Measurements from ENCODE around the gene KIF17. TPM values are rescaled to one million over a fixed set of nuclear protein-coding genes. Genes with fewer than 3 reads are reported as not detected.

The KIF17 gene
- total RNA-seq, 2 experiments from 2014 or later, result 0.25 TPM; not detected in 1

- Mint-ChIP-seq H3K27me3 (no peaks in the 10 kb centered on the region), H3K27ac (peak overlapping the region; percentile 65), H3K4me1 (peaks cover 2% of the 10 kb centered on the region), H3K9me3 (ENCODE audit: low read depth) (no peaks in the 10 kb centered on the region), H3K4me3 (peak overlapping the region; percentile 78), H3K36me3 (ENCODE audit: low read depth) (no peaks in the 10 kb centered on the region)
- ChIA-PET CTCF (interaction anchor here (0.6 to 3.8 kb wide), 30 partner anchors 10 to 756 kb away, joined by 3 to 31 read pairs (median 4); partner anchors contain the start of genes DDOST and HP1BP3), POLR2A (interaction anchor here (0.6 kb wide), 1 partner anchor 186 kb away, joined by 4 read pairs; no protein-coding TSS in a partner anchor)
- ATAC-seq (peak; percentile 98), DNase-seq (peak; percentile 89)
- intact Hi-C loops (cut with DNase I, micrococcal nuclease), result loop anchor here (1.0 to 5.0 kb wide), 6 partner anchors 36 to 499 kb away; partner anchors contain the start of genes DDOST (in 1 of the 2) and EIF4G3 (in 1 of the 2)
Observed at GRCh38 chr1:20696397-20697333, 21.1 kb downstream of the KIF17 start.

- POLR2A ChIA-PET, result no interaction called here
- CTCF ChIA-PET, result interaction anchor here (0.6 to 1.5 kb wide), 5 partner anchors 13 to 499 kb away, joined by 3 to 10 read pairs (median 3); no protein-coding TSS in a partner anchor
- Mint-ChIP-seq H3K27ac (no peak overlapping the region), H3K9me3 (ENCODE audit: low read depth) (no peaks in the 10 kb centered on the region), H3K27me3 (no peaks in the 10 kb centered on the region), H3K4me1 (peaks cover 2% of the 10 kb centered on the region), H3K4me3 (no peak overlapping the region), H3K36me3 (ENCODE audit: low read depth) (no peaks in the 10 kb centered on the region)
- DNase-seq, result no peak
- intact Hi-C loops (cut with DNase I, micrococcal nuclease), result loop anchor here in 1 of 2 experiments (5.0 kb wide), 1 partner anchor 482 kb away; the partner anchor contains the start of gene EIF4G3
- no peak for ATAC-seq
Observed at GRCh38 chr1:20695515-20695914, 22.3 kb downstream of the KIF17 start.

- H3K4me1 Mint-ChIP-seq, result peaks cover 2% of the 10 kb centered on the region
- H3K36me3 Mint-ChIP-seq (ENCODE audit: low read depth), result no peaks in the 10 kb centered on the region
- ChIA-PET POLR2A (no interaction called here), CTCF (no interaction called here)
- intact Hi-C loops (cut with DNase I, micrococcal nuclease), result no loop called here
- no peak overlapping the region for H3K4me3 Mint-ChIP-seq
- DNase-seq (no peak), ATAC-seq (no peak)
- H3K27me3 Mint-ChIP-seq, result no peaks in the 10 kb centered on the region
- no peaks in the 10 kb centered on the region for H3K9me3 Mint-ChIP-seq (ENCODE audit: low read depth)
- no peak overlapping the region for H3K27ac Mint-ChIP-seq
Observed at GRCh38 chr1:20693623-20694022, 24.2 kb downstream of the KIF17 start.

GRCh38 chr1:20691872-20692271 lies 25.9 kb downstream of the KIF17 start:
- peaks cover 2% of the 10 kb centered on the region for H3K4me1 Mint-ChIP-seq
- DNase-seq (no peak), ATAC-seq (no peak)
- no peaks in the 10 kb centered on the region for H3K36me3 Mint-ChIP-seq (ENCODE audit: low read depth)
- no peak overlapping the region for H3K4me3 Mint-ChIP-seq
- intact Hi-C loops (cut with DNase I, micrococcal nuclease), result no loop called here
- H3K27me3 Mint-ChIP-seq, result no peaks in the 10 kb centered on the region
- H3K27ac Mint-ChIP-seq, result no peak overlapping the region
- no peaks in the 10 kb centered on the region for H3K9me3 Mint-ChIP-seq (ENCODE audit: low read depth)
- ChIA-PET CTCF (interaction anchor here (1.5 kb wide), 1 partner anchor 503 kb away, joined by 4 read pairs; no protein-coding TSS in a partner anchor), POLR2A (no interaction called here)

- H3K36me3 Mint-ChIP-seq (ENCODE audit: low read depth), result no peaks in the 10 kb centered on the region
- no peaks in the 10 kb centered on the region for H3K9me3 Mint-ChIP-seq (ENCODE audit: low read depth)
- H3K4me3 Mint-ChIP-seq, result no peak overlapping the region
- CTCF ChIA-PET, result no interaction called here
- intact Hi-C loops (cut with DNase I, micrococcal nuclease), result no loop called here
- no peaks in the 10 kb centered on the region for H3K4me1 Mint-ChIP-seq
- no peaks in the 10 kb centered on the region for H3K27me3 Mint-ChIP-seq
- ATAC-seq (no peak), DNase-seq (no peak)
- H3K27ac Mint-ChIP-seq, result no peak overlapping the region
- POLR2A ChIA-PET, result no interaction called here
Observed at GRCh38 chr1:20689645-20690056, 28.2 kb downstream of the KIF17 start.

- H3K27me3 Mint-ChIP-seq, result peaks cover 2% of the 10 kb centered on the region
- no peak for ATAC-seq
- no peaks in the 10 kb centered on the region for H3K4me1 Mint-ChIP-seq
- H3K9me3 Mint-ChIP-seq (ENCODE audit: low read depth), result no peaks in the 10 kb centered on the region
- no peak overlapping the region for H3K27ac Mint-ChIP-seq
- DNase-seq, result no peak
- ChIA-PET POLR2A (no interaction called here), CTCF (no interaction called here)
- intact Hi-C loops (cut with DNase I, micrococcal nuclease), result no loop called here
- H3K36me3 Mint-ChIP-seq (ENCODE audit: low read depth), result no peaks in the 10 kb centered on the region
- no peak overlapping the region for H3K4me3 Mint-ChIP-seq
Observed at GRCh38 chr1:20686883-20687725, 30.7 kb downstream of the KIF17 start.

GRCh38 chr1:20685741-20686140 lies 32.1 kb downstream of the KIF17 start:
- DNase-seq (no peak), ATAC-seq (no peak)
- H3K4me1 Mint-ChIP-seq, result no peaks in the 10 kb centered on the region
- no peak overlapping the region for H3K27ac Mint-ChIP-seq
- POLR2A ChIA-PET, result no interaction called here
- CTCF ChIA-PET, result no interaction called here
- no peak overlapping the region for H3K4me3 Mint-ChIP-seq
- intact Hi-C loops (cut with DNase I, micrococcal nuclease), result no loop called here
- peaks cover 4% of the 10 kb centered on the region for H3K27me3 Mint-ChIP-seq
- no peaks in the 10 kb centered on the region for H3K36me3 Mint-ChIP-seq (ENCODE audit: low read depth)
- no peaks in the 10 kb centered on the region for H3K9me3 Mint-ChIP-seq (ENCODE audit: low read depth)

- no peaks in the 10 kb centered on the region for H3K36me3 Mint-ChIP-seq (ENCODE audit: low read depth)
- H3K9me3 Mint-ChIP-seq (ENCODE audit: low read depth), result no peaks in the 10 kb centered on the region
- H3K4me3 Mint-ChIP-seq, result no peak overlapping the region
- peaks cover 4% of the 10 kb centered on the region for H3K27me3 Mint-ChIP-seq
- CTCF ChIA-PET, result interaction anchor here (1.1 kb wide), 1 partner anchor 43 kb away, joined by 3 read pairs; no protein-coding TSS in a partner anchor
- POLR2A ChIA-PET, result no interaction called here
- H3K27ac Mint-ChIP-seq, result no peak overlapping the region
- H3K4me1 Mint-ChIP-seq, result no peaks in the 10 kb centered on the region
- intact Hi-C loops (cut with DNase I, micrococcal nuclease), result no loop called here
- no peak for ATAC-seq
- no peak for DNase-seq
Observed at GRCh38 chr1:20685099-20685662, 32.6 kb downstream of the KIF17 start.

- peaks cover 4% of the 10 kb centered on the region for H3K27me3 Mint-ChIP-seq
- CTCF ChIA-PET, result interaction anchor here (1.1 kb wide), 1 partner anchor 43 kb away, joined by 3 read pairs; no protein-coding TSS in a partner anchor
- DNase-seq (no peak), ATAC-seq (no peak)
- H3K4me1 Mint-ChIP-seq, result no peaks in the 10 kb centered on the region
- H3K27ac Mint-ChIP-seq, result no peak overlapping the region
- POLR2A ChIA-PET, result no interaction called here
- no peaks in the 10 kb centered on the region for H3K9me3 Mint-ChIP-seq (ENCODE audit: low read depth)
- H3K36me3 Mint-ChIP-seq (ENCODE audit: low read depth), result no peaks in the 10 kb centered on the region
- no peak overlapping the region for H3K4me3 Mint-ChIP-seq
- intact Hi-C loops (cut with DNase I, micrococcal nuclease), result no loop called here
Observed at GRCh38 chr1:20684651-20685050, 33.2 kb downstream of the KIF17 start.

- intact Hi-C loops (cut with DNase I, micrococcal nuclease), result no loop called here
- H3K36me3 Mint-ChIP-seq (ENCODE audit: low read depth), result no peaks in the 10 kb centered on the region
- no peak for DNase-seq
- ChIA-PET POLR2A (no interaction called here), CTCF (interaction anchor here (1.1 kb wide), 1 partner anchor 44 kb away, joined by 3 read pairs; no protein-coding TSS in a partner anchor)
- no peak overlapping the region for H3K4me3 Mint-ChIP-seq
- ATAC-seq, result no peak
- peaks cover 7% of the 10 kb centered on the region for H3K27me3 Mint-ChIP-seq
- H3K9me3 Mint-ChIP-seq (ENCODE audit: low read depth), result no peaks in the 10 kb centered on the region
- H3K4me1 Mint-ChIP-seq, result no peaks in the 10 kb centered on the region
- no peak overlapping the region for H3K27ac Mint-ChIP-seq
Observed at GRCh38 chr1:20684050-20684620, 33.7 kb downstream of the KIF17 start.

- Mint-ChIP-seq H3K36me3 (ENCODE audit: low read depth) (no peaks in the 10 kb centered on the region), H3K4me1 (peaks cover 1% of the 10 kb centered on the region), H3K27ac (no peak overlapping the region), H3K27me3 (peaks cover 7% of the 10 kb centered on the region), H3K9me3 (ENCODE audit: low read depth) (no peaks in the 10 kb centered on the region), H3K4me3 (no peak overlapping the region)
- ATAC-seq (no peak), DNase-seq (no peak)
- CTCF ChIA-PET, result no interaction called here
- POLR2A ChIA-PET, result no interaction called here
- intact Hi-C loops (cut with DNase I, micrococcal nuclease), result no loop called here
Observed at GRCh38 chr1:20683614-20684013, 34.2 kb downstream of the KIF17 start.

Measured in activated CD4-positive, alpha-beta T cell treated with anti-CD3 and anti-CD28 coated beads for 36 hours (primary cell).